ENCODE measurements around the gene DERL3.
"Not testable (repeated sequence)": the region's sequence is repeated elsewhere in the genome, so short reads cannot be mapped to it uniquely, and the experiment has no call there.

Gene DERL3

DNA sequence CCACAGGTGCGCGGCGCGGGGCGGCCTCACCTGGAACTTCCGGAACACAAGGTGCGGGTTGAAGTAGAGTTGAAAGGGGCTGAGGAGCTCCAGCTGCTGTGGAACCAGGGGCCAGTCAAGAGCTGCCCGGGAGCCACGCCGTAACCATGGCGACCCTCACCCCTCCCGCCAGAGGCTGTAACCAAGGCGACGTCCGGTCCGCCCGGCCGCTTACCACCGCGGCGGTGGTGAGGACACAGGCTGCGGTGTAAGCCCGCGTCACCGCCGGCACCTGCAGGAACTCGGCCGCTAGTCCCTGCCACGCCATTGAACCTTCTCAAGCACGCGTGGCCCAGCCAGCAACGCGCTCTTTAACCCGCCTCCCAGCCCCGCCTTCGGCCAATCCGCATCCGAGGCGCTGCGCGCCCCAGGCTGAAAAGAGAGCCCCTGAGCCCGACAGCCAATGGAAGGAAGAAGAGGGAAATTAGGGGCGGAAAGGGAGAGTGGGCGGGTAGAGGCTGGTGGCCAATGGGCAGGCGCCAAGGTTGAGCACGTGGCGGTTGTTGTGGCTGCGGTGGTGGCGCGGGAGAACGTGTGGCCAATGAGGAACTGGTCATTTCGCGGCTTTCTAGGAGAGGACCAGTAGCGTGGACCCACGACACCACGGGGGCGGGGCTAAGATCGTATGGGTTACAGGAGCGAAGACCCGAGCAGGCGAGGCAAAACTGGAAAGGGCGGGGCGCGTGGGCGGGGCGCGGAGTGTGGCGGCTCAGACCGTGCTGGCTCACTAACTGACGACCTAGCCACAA is at the start of gene DERL3:
TSS of gene DERL3 (minus strand) at position 326 of the 788 bp plus-strand sequence. CDS start at position 307, 19 bp downstream.
- Histone ChIP-seq H3K36me3 (ENCODE audit: control insufficient read depth, insufficient read depth, low read length) (peaks cover 23% of the 10 kb centered on the region), H3K4me3 (ENCODE audit: low read depth, low read length) (peak within 1 kb of the TSS; percentile 77), H3K27me3 (ENCODE audit: control insufficient read depth, insufficient read depth, low read length) (peaks cover 12% of the 10 kb centered on the region; the same call in 1 of the 2 replicates), H3K9me3 (ENCODE audit: control insufficient read depth, insufficient read depth, low read depth, low read length) (no peaks in the 10 kb centered on the region), H3K27ac (ENCODE audit: low read depth, low read length) (no peak within 1 kb of the TSS), H3K9ac (ENCODE audit: low read length) (peak within 1 kb of the TSS; percentile 59), H3K4me1 (ENCODE audit: control insufficient read depth, insufficient read depth, low read length) (peaks cover 12% of the 10 kb centered on the region)

- no peaks in the 10 kb centered on the region for H3K36me3 ChIP-seq (ENCODE audit: control insufficient read depth, insufficient read depth, low read length)
- no peak overlapping the region for H3K9ac ChIP-seq (ENCODE audit: low read length)
- H3K4me3 ChIP-seq (ENCODE audit: low read depth, low read length), result no peak overlapping the region
- H3K9me3 ChIP-seq (ENCODE audit: control insufficient read depth, insufficient read depth, low read depth, low read length), result no peaks in the 10 kb centered on the region
- H3K4me1 ChIP-seq (ENCODE audit: control insufficient read depth, insufficient read depth, low read length), result peaks cover 3% of the 10 kb centered on the region
- H3K27me3 ChIP-seq (ENCODE audit: control insufficient read depth, insufficient read depth, low read length), result no peaks in the 10 kb centered on the region
- H3K27ac ChIP-seq (ENCODE audit: low read depth, low read length), result no peak overlapping the region
These were observed 45.3 kb upstream of the DERL3 start for GRCh38 chr22:23884140-23884539.

DNA sequence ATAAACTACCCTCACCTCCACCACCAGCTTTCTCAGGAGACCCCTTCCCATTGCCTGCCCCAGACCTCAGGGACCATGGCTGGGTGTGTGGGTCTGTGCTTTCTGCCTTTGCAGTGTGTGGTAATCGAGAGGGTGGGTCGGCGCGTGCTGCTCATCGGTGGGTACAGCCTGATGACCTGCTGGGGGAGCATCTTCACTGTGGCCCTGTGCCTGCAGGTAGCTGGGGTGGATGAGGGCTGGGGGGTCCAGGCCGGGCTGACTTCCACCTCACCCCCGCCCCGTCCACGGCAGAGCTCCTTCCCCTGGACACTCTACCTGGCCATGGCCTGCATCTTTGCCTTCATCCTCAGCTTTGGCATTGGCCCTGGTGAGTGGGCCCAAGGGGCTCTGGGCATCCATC is 44.9 kb upstream of the DERL3 start:
- no peak overlapping the region for H3K9ac ChIP-seq (ENCODE audit: low read length)
- no peaks in the 10 kb centered on the region for H3K36me3 ChIP-seq (ENCODE audit: control insufficient read depth, insufficient read depth, low read length)
- no peaks in the 10 kb centered on the region for H3K9me3 ChIP-seq (ENCODE audit: control insufficient read depth, insufficient read depth, low read depth, low read length)
- H3K4me3 ChIP-seq (ENCODE audit: low read depth, low read length), result no peak overlapping the region
- H3K27ac ChIP-seq (ENCODE audit: low read depth, low read length), result no peak overlapping the region
- H3K27me3 ChIP-seq (ENCODE audit: control insufficient read depth, insufficient read depth, low read length), result no peaks in the 10 kb centered on the region
- H3K4me1 ChIP-seq (ENCODE audit: control insufficient read depth, insufficient read depth, low read length), result no peaks in the 10 kb centered on the region; the same call in 1 of the 2 replicates

DNA sequence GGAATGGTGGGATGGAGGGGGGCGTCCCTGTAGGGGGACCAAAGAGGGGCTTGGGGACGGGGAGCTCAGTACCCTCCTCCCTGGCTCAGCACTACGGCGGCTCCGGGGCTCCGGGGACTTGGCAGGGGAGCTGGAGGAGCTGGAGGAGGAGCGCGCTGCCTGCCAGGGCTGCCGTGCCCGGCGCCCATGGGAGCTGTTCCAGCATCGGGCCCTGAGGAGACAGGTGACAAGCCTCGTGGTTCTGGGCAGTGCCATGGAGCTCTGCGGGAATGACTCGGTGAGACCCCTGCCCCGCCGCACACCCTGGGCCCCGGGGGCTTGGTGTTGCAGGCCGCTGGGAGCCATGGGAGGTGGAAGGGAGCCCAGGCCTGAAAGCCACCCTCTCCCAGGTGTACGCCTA is 43.6 kb upstream of the DERL3 start:
- Histone ChIP-seq H3K9ac (ENCODE audit: low read length) (no peak overlapping the region), H3K27ac (ENCODE audit: low read depth, low read length) (no peak overlapping the region), H3K4me1 (ENCODE audit: control insufficient read depth, insufficient read depth, low read length) (no peaks in the 10 kb centered on the region; the same call in 1 of the 2 replicates), H3K27me3 (ENCODE audit: control insufficient read depth, insufficient read depth, low read length) (no peaks in the 10 kb centered on the region), H3K4me3 (ENCODE audit: low read depth, low read length) (no peak overlapping the region), H3K9me3 (ENCODE audit: control insufficient read depth, insufficient read depth, low read depth, low read length) (no peaks in the 10 kb centered on the region), H3K36me3 (ENCODE audit: control insufficient read depth, insufficient read depth, low read length) (peaks cover 4% of the 10 kb centered on the region; the same call in 1 of the 2 replicates)

DNA sequence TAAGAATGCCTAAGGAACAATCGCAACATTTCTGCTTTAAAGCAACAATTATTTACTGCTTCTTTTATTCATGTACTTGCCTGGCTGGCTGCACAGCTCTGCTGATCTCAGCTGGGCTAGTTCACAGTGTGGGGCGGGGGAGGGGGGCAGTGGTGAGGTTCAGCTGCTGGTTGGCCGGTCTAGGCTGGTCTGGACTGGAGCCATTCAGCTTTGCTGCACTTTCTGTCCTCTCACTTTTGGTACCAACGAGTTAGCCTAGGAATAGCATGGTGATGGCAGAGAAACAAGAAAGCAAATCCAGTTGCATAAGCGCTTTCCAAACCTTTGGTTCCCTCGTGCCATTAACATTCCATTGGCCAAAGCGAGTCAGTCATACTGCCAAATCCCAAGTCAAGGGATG is 39.4 kb upstream of the DERL3 start:
- Histone ChIP-seq H3K36me3 (ENCODE audit: control insufficient read depth, insufficient read depth, low read length) (peaks cover 18% of the 10 kb centered on the region; the same call in 1 of the 2 replicates), H3K9ac (ENCODE audit: low read length) (no peak overlapping the region), H3K9me3 (ENCODE audit: control insufficient read depth, insufficient read depth, low read depth, low read length) (no peaks in the 10 kb centered on the region), H3K27ac (ENCODE audit: low read depth, low read length) (no peak overlapping the region), H3K27me3 (ENCODE audit: control insufficient read depth, insufficient read depth, low read length) (no peaks in the 10 kb centered on the region), H3K4me1 (ENCODE audit: control insufficient read depth, insufficient read depth, low read length) (no peaks in the 10 kb centered on the region), H3K4me3 (ENCODE audit: low read depth, low read length) (no peak overlapping the region)

DNA sequence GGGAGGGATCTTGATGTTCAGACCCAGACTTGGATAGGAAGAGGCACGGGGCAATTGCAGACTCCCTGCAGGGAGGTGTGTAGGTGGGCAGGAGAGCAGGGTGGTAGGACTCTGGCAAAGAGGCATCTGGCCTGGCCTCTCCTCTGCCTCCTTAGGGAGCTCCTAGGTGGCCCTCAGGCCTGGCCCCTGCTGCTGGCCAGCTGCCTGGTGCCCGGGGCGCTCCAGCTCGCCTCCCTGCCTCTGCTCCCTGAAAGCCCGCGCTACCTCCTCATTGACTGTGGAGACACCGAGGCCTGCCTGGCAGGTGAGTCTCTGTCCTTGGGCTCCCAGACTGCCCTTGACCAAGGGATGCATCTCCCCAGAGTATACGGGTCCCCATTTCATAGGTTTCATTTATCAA is 38.8 kb upstream of the DERL3 start:
- H3K9ac ChIP-seq (ENCODE audit: low read length), result no peak overlapping the region
- no peak overlapping the region for H3K4me3 ChIP-seq (ENCODE audit: low read depth, low read length)
- peaks cover 18% of the 10 kb centered on the region; the same call in 1 of the 2 replicates for H3K36me3 ChIP-seq (ENCODE audit: control insufficient read depth, insufficient read depth, low read length)
- no peaks in the 10 kb centered on the region for H3K9me3 ChIP-seq (ENCODE audit: control insufficient read depth, insufficient read depth, low read depth, low read length)
- no peaks in the 10 kb centered on the region for H3K4me1 ChIP-seq (ENCODE audit: control insufficient read depth, insufficient read depth, low read length)
- no peak overlapping the region for H3K27ac ChIP-seq (ENCODE audit: low read depth, low read length)
- no peaks in the 10 kb centered on the region for H3K27me3 ChIP-seq (ENCODE audit: control insufficient read depth, insufficient read depth, low read length)

DNA sequence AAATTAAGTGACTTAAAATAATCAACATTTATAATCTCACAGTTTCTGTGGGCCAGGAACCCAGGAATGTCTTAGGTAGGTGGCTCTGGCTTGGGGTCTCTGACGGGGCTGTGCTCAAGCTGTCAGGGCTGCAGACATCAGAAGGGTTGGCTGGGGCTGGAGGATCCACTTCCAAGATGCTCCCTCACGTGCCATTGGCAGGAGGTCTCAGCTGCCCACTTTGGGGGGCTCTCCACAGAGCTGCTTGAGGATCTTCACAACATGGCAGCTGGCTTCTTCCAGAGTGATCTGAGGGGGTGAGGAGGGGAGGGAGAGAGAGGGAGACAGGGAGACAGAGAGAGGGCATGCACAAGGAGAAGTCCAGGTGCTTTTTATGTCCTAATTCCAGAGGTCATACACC is 37.0 kb upstream of the DERL3 start:
- no peaks in the 10 kb centered on the region for H3K9me3 ChIP-seq (ENCODE audit: control insufficient read depth, insufficient read depth, low read depth, low read length)
- no peaks in the 10 kb centered on the region for H3K4me1 ChIP-seq (ENCODE audit: control insufficient read depth, insufficient read depth, low read length)
- H3K9ac ChIP-seq (ENCODE audit: low read length), result no peak overlapping the region
- no peak overlapping the region for H3K4me3 ChIP-seq (ENCODE audit: low read depth, low read length)
- no peak overlapping the region for H3K27ac ChIP-seq (ENCODE audit: low read depth, low read length)
- no peaks in the 10 kb centered on the region for H3K27me3 ChIP-seq (ENCODE audit: control insufficient read depth, insufficient read depth, low read length)
- peaks cover 18% of the 10 kb centered on the region; the same call in 1 of the 2 replicates for H3K36me3 ChIP-seq (ENCODE audit: control insufficient read depth, insufficient read depth, low read length)

DNA sequence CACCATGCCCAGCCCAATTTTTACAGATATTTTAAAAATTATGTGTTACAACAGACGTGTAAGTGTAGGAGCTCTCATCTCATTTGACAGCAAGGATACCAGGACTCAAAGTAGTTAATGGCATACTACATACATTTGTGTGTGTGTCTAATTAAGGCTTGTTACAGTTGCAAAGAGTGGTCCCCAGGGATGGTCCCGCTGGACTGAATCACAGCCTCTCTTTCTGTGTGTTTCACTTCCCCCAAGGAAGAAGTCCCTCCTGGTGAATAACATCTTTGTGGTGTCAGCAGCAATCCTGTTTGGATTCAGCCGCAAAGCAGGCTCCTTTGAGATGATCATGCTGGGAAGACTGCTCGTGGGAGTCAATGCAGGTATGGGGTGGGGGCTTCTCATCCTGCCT is 36.1 kb upstream of the DERL3 start:
- Histone ChIP-seq H3K36me3 (ENCODE audit: control insufficient read depth, insufficient read depth, low read length) (peaks cover 22% of the 10 kb centered on the region; the same call in 1 of the 2 replicates), H3K4me3 (ENCODE audit: low read depth, low read length) (no peak overlapping the region), H3K9me3 (ENCODE audit: control insufficient read depth, insufficient read depth, low read depth, low read length) (no peaks in the 10 kb centered on the region), H3K27ac (ENCODE audit: low read depth, low read length) (no peak overlapping the region), H3K4me1 (ENCODE audit: control insufficient read depth, insufficient read depth, low read length) (no peaks in the 10 kb centered on the region), H3K9ac (ENCODE audit: low read length) (no peak overlapping the region), H3K27me3 (ENCODE audit: control insufficient read depth, insufficient read depth, low read length) (no peaks in the 10 kb centered on the region)

- H3K36me3 ChIP-seq (ENCODE audit: control insufficient read depth, insufficient read depth, low read length), result peaks cover 27% of the 10 kb centered on the region
- no peaks in the 10 kb centered on the region for H3K9me3 ChIP-seq (ENCODE audit: control insufficient read depth, insufficient read depth, low read depth, low read length)
- no peak overlapping the region for H3K27ac ChIP-seq (ENCODE audit: low read depth, low read length)
These were observed 29.8 kb upstream of the DERL3 start for GRCh38 chr22:23868580-23868979.

DNA sequence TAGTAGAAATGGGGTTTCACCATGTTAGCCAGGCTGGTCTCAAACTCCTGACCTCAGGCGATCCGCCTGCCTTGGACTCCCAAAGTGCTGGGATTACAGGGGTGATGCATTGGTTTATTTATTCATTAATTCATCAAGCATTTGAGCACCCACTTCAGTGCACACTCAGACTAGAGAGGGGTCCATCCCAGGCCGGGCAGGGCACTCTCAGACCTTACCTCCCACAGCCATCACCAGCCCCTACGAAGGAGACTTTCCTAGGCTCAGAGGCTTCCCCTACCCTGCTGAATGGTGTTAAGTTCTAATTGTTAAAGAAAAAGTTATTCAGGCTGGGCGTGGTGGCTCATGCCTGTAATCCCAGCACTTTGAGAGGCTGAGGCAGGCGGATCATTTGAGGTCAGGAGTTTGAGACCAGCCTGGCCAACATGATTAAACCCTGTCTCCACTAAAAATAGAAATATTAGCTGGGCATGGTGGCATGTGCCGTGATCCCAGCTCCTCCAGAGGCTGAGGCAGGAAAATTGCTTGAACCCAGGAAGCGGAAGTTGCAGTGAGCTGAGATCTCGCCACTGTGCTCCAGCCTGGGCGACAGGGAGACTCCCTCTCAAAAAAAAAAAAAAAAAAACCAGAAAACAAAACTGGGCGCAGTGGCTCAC is 25.8 kb upstream of the DERL3 start:
- H3K4me3 ChIP-seq (ENCODE audit: low read depth, low read length); H3K27me3 ChIP-seq (ENCODE audit: control insufficient read depth, insufficient read depth, low read length); H3K4me1 ChIP-seq (ENCODE audit: control insufficient read depth, insufficient read depth, low read length); H3K9ac ChIP-seq (ENCODE audit: low read length); H3K9me3 ChIP-seq (ENCODE audit: control insufficient read depth, insufficient read depth, low read depth, low read length); H3K27ac ChIP-seq (ENCODE audit: low read depth, low read length): not testable (repeated sequence)
- peaks cover 24% of the 10 kb centered on the region for H3K36me3 ChIP-seq (ENCODE audit: control insufficient read depth, insufficient read depth, low read length)

More at GRCh38 chr22:23868580-23868979, 29.8 kb upstream of the DERL3 start:
- H3K9ac ChIP-seq (ENCODE audit: low read length), result no peak overlapping the region
- H3K4me3 ChIP-seq (ENCODE audit: low read depth, low read length), result no peak overlapping the region
- H3K4me1 ChIP-seq (ENCODE audit: control insufficient read depth, insufficient read depth, low read length), result no peaks in the 10 kb centered on the region
- no peaks in the 10 kb centered on the region for H3K27me3 ChIP-seq (ENCODE audit: control insufficient read depth, insufficient read depth, low read length)

- H3K4me1 ChIP-seq (ENCODE audit: control insufficient read depth, insufficient read depth, low read length), result peaks cover 6% of the 10 kb centered on the region; the same call in 1 of the 2 replicates
- no peak overlapping the region for H3K27ac ChIP-seq (ENCODE audit: low read depth, low read length)
- H3K9ac ChIP-seq (ENCODE audit: low read length), result no peak overlapping the region
- no peaks in the 10 kb centered on the region for H3K27me3 ChIP-seq (ENCODE audit: control insufficient read depth, insufficient read depth, low read length)
- no peak overlapping the region for H3K4me3 ChIP-seq (ENCODE audit: low read depth, low read length)
- no peaks in the 10 kb centered on the region for H3K9me3 ChIP-seq (ENCODE audit: control insufficient read depth, insufficient read depth, low read depth, low read length)
- peaks cover 3% of the 10 kb centered on the region; the same call in 1 of the 2 replicates for H3K36me3 ChIP-seq (ENCODE audit: control insufficient read depth, insufficient read depth, low read length)
These were observed 23.3 kb upstream of the DERL3 start for GRCh38 chr22:23862103-23862502.
